ENCODE measurements around the gene RBMS1.

The RBMS1 gene

GRCh38 chr2:160293391-160294091 is 200.1 kb downstream of the RBMS1 start:
- no peak for DNase-seq

GRCh38 chr2:160292225-160292624 is 201.4 kb downstream of the RBMS1 start:
- DNase-seq = no peak

GRCh38 chr2:160291382-160291781 is 202.2 kb downstream of the RBMS1 start:
- DNase-seq = no peak

- no peak for DNase-seq
These were observed 203.0 kb downstream of the RBMS1 start for GRCh38 chr2:160290598-160290997.

GRCh38 chr2:160289831-160290230 is 203.8 kb downstream of the RBMS1 start:
- no peak for DNase-seq

GRCh38 chr2:160289126-160289525 is 204.5 kb downstream of the RBMS1 start:
- DNase-seq = no peak

- DNase-seq = no peak
These were observed 205.3 kb downstream of the RBMS1 start for GRCh38 chr2:160288324-160288723.

GRCh38 chr2:160287476-160287875 is 206.1 kb downstream of the RBMS1 start:
- DNase-seq = no peak

GRCh38 chr2:160286551-160286950 is 207.1 kb downstream of the RBMS1 start:
- no peak for DNase-seq

- DNase-seq = no peak
These were observed 209.9 kb downstream of the RBMS1 start for GRCh38 chr2:160283675-160284074.

- DNase-seq = no peak
These were observed 211.5 kb downstream of the RBMS1 start for GRCh38 chr2:160282063-160282580.

GRCh38 chr2:160281213-160281612 is 212.4 kb downstream of the RBMS1 start:
- DNase-seq = no peak

- no peak for DNase-seq
These were observed 213.7 kb downstream of the RBMS1 start for GRCh38 chr2:160279813-160280465.

- peak; percentile 1 for DNase-seq
These were observed 214.8 kb downstream of the RBMS1 start for GRCh38 chr2:160278879-160279177.

GRCh38 chr2:160278101-160278878 is 215.3 kb downstream of the RBMS1 start:
- DNase-seq = no peak

- no peak for DNase-seq
These were observed 216.5 kb downstream of the RBMS1 start for GRCh38 chr2:160277151-160277550.

- no peak for DNase-seq
These were observed 218.0 kb downstream of the RBMS1 start for GRCh38 chr2:160275656-160276055.

- DNase-seq = no peak
These were observed 222.2 kb downstream of the RBMS1 start for GRCh38 chr2:160271171-160272086.

GRCh38 chr2:160270571-160271113 is 223.0 kb downstream of the RBMS1 start:
- no peak for DNase-seq

- peak; percentile 81 for DNase-seq
These were observed 223.6 kb downstream of the RBMS1 start for GRCh38 chr2:160269803-160270570.

- no peak for DNase-seq
These were observed 224.2 kb downstream of the RBMS1 start for GRCh38 chr2:160269365-160269764.
